ENCODE data around the gene EPB41L3. TPM values are rescaled to one million over a fixed set of nuclear protein-coding genes. Genes with fewer than 3 reads are reported as not detected.
"Not testable (repeated sequence)": the region's sequence is repeated elsewhere in the genome, so short reads cannot be mapped to it uniquely, and the experiment has no call there.

Gene EPB41L3
- total RNA-seq, 4 donors from 2014 or later: 21.2 to 39.5 (median 28.3) TPM

GRCh38 chr18:5513947-5514346 is 29.9 kb downstream of the EPB41L3 start:
- TF ChIP-seq POLR2A (IDR thresholded peaks at IDR 0.05): no peak
- TF ChIP-seq, protein P1, sequence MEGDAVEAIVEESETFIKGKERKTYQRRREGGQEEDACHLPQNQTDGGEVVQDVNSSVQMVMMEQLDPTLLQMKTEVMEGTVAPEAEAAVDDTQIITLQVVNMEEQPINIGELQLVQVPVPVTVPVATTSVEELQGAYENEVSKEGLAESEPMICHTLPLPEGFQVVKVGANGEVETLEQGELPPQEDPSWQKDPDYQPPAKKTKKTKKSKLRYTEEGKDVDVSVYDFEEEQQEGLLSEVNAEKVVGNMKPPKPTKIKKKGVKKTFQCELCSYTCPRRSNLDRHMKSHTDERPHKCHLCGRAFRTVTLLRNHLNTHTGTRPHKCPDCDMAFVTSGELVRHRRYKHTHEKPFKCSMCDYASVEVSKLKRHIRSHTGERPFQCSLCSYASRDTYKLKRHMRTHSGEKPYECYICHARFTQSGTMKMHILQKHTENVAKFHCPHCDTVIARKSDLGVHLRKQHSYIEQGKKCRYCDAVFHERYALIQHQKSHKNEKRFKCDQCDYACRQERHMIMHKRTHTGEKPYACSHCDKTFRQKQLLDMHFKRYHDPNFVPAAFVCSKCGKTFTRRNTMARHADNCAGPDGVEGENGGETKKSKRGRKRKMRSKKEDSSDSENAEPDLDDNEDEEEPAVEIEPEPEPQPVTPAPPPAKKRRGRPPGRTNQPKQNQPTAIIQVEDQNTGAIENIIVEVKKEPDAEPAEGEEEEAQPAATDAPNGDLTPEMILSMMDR (IDR thresholded peaks at IDR 0.05): no peak
- no peak overlapping the region for H3K4me3 ChIP-seq (ENCODE audit: low read depth, poor library complexity, severe bottlenecking)
- intact Hi-C loops (cut with DNase I; ENCODE audit: low total_unique reads): no loop called here
- no peak for DNase-seq (ENCODE audit: low spot score in 2 of 2)
- 36 to 40% methylated on average over 1 of the region's 1 CpG for WGBS, 2 donors

- no peak for DNase-seq (ENCODE audit: low spot score in 2 of 2)
- TF ChIP-seq, protein P1 (IDR thresholded peaks at IDR 0.05): no peak
- TF ChIP-seq POLR2A (IDR thresholded peaks at IDR 0.05): no peak
- WGBS, 2 donors: 95 to 96% methylated on average over 4 of the region's 4 CpGs
- H3K4me3 ChIP-seq (ENCODE audit: low read depth, poor library complexity, severe bottlenecking): no peak overlapping the region
- intact Hi-C loops (cut with DNase I; ENCODE audit: low total_unique reads): no loop called here
Measured at GRCh38 chr18:5512176-5512575, 31.6 kb downstream of the EPB41L3 start.

GRCh38 chr18:5511541-5511940 is 32.3 kb downstream of the EPB41L3 start:
- 87% methylated on average over 4 of the region's 4 CpGs for WGBS, 2 donors

GRCh38 chr18:5510135-5510846 is 33.5 kb downstream of the EPB41L3 start:
- intact Hi-C loops (cut with DNase I; ENCODE audit: low total_unique reads): no loop called here
- 78 to 81% methylated on average over 7 of the region's 7 CpGs for WGBS, 2 donors
- no peak overlapping the region for H3K4me3 ChIP-seq (ENCODE audit: low read depth, poor library complexity, severe bottlenecking)
- TF ChIP-seq, protein P1 (IDR thresholded peaks at IDR 0.05): no peak
- no peak for TF ChIP-seq POLR2A (IDR thresholded peaks at IDR 0.05)
- DNase-seq (ENCODE audit: low spot score in 2 of 2): no peak

More at GRCh38 chr18:5511541-5511940, 32.3 kb downstream of the EPB41L3 start:
- intact Hi-C loops (cut with DNase I; ENCODE audit: low total_unique reads); H3K4me3 ChIP-seq (ENCODE audit: low read depth, poor library complexity, severe bottlenecking); DNase-seq (ENCODE audit: low spot score in 2 of 2): not testable (repeated sequence)

DNA sequence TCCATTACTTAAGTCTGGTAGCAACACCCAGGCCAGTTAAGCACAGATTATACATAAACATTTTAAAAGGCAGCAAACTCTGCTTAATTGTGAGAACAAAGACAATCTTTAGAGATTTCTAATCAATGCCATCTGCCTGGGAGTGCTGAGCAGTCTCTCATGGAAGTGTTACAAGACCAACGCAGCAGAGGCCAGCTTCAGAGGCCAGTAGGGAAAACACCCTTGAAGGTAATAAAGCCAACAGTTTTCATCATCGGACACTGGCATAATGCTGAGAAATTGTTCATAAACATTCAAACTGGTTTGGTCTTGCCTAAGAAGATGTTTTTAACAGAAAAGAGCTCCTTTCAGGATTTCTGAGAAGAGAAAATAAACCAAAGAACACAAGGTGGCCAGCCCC is 35.0 kb downstream of the EPB41L3 start:
- no peak for TF ChIP-seq POLR2A (IDR thresholded peaks at IDR 0.05)
- TF ChIP-seq, protein P1 (IDR thresholded peaks at IDR 0.05): no peak
- WGBS, 2 donors: 66 to 70% methylated on average over 2 of the region's 2 CpGs
- H3K4me3 ChIP-seq (ENCODE audit: low read depth, poor library complexity, severe bottlenecking): no peak overlapping the region
- peak in 1 of 2 donors; percentile 26 for DNase-seq (ENCODE audit: low spot score in 2 of 2)
- intact Hi-C loops (cut with DNase I; ENCODE audit: low total_unique reads): no loop called here

GRCh38 chr18:5507756-5508155 is 36.0 kb downstream of the EPB41L3 start:
- H3K4me3 ChIP-seq (ENCODE audit: low read depth, poor library complexity, severe bottlenecking): no peak overlapping the region
- no peak for DNase-seq (ENCODE audit: low spot score in 2 of 2)
- 61 to 69% methylated on average over 2 of the region's 2 CpGs for WGBS, 2 donors
- TF ChIP-seq, protein P1 (IDR thresholded peaks at IDR 0.05): no peak
- no peak for TF ChIP-seq POLR2A (IDR thresholded peaks at IDR 0.05)
- intact Hi-C loops (cut with DNase I; ENCODE audit: low total_unique reads): no loop called here
